ENCODE results near the gene BRSK1.

GRCh38 chr19:55339889-55340783, 56.3 kb downstream of the BRSK1 start:
- TF ChIP-seq CTCF (IDR thresholded peaks at IDR 0.05) = no peak
- no peak for TF ChIP-seq EP300 (IDR thresholded peaks at IDR 0.05)
- TF ChIP-seq POLR2A (IDR thresholded peaks at IDR 0.05) = no peak
